ENCODE data around the gene UCK1.
"Not testable (repeated sequence)": the region's sequence is repeated elsewhere in the genome, so short reads cannot be mapped to it uniquely, and the experiment has no call there.

UCK1 gene

DNA sequence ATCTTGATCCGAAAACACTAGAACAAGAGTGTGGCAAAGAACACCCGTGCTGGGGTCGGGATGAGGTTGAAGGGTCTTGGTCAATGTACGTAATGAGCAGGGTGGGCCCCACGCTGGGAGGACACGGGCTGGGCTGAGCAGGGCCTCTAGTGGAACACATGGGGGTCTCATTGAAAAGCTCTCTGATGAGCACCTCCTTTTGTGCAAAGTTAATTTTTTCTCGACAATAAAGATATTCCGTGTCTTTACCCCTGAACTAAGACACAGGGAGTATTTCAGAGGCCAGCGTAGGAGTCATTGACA is 8.0 kb downstream of the UCK1 start:
- no peak for DNase-seq

DNA sequence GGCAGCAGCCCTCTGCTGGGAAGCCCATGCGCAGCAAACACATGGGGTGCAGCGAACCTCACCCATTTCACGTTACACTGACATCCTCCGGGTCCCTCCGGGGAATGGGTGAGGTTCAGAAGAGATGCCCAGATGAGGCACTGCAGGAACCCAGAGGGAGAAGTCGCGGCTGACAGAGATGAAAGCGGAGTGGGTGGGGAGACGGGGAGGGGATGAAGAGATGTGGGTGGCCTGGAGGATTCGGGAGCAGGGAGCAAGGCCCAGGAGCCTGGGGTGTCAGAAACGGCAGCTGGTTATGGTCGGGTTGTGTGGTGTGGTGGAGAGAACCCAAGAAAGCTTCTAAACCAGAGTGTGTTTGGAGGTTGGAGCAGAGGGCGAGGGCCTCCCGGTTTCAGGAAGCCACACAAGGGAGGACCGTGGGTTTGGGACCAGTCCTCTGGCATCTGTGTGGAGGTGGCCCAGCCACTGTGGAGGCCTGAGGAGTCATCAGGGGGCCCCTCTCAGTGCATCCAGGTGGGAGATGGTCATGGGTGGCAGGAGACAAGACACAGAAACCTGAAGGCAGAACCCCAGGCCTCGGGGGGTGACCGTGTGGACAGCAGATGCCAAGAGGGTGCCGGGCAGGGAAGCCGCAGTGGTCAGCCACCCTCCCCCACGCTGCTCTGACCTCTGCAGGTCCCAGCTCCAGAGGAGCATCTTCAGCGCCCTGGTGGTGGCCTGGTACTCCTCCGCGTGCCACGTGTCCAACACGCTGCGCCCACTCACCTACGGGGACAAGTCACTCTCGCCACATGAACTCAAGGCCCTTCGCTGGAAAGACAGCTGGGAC is 8.6 kb downstream of the UCK1 start:
- DNase-seq, result no peak

DNA sequence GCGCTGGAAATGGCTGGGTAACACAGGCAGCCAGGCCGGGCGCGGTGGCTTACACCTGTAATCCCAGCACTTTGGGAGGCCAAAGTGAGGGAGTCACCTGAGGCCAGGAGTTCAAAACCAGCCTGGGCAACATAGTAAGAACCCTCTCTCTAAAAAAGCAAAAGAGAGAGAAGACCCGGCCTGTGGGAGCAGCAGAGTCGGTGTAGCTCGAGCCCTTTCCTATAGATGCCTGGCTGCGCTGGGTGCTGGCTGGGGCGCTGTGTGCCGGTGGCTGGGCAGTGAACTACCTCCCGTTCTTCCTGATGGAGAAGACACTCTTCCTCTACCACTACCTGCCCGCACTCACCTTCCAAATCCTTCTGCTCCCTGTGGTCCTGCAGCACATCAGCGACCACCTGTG is 9.2 kb downstream of the UCK1 start:
- no peak for DNase-seq

DNA sequence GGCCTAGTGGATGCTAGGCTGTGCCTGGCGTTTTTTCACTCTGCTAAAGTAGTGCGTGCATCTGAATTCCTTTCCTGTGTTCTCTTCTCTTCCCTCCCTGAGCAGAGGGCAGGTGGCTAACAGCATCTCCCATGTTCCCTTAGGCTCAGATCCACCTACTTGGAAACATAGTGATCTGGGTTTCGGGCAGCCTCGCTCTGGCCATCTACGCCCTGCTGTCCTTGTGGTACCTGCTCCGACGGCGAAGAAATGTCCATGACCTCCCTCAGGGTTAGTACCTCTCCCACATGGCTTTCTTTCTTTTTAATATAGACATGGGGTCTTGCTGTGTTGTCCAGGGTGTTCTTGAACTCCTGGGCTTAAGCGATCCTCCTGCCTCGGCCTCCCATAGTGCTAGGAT is 9.9 kb downstream of the UCK1 start:
- no peak for DNase-seq

DNA sequence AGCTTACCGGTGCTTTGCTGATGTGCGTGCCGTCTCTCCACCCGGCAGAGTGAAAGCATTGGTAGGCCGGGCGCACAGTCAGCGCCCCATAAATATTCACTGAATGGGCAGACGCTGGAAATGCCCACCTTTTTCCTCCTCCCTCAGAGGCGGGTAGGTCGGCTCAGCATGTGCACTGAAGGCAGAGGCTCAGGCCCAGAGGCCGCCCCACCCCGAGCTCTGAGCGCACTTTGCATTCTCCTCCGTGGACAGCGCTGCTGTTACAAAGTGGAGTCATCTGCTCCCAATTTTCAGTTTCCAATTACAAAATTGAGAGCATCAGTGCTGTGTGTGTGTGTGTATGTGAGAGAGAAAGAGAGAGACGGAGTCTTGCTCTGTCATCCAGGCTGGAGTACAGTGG is 10.6 kb downstream of the UCK1 start:
- DNase-seq, result no peak

DNA sequence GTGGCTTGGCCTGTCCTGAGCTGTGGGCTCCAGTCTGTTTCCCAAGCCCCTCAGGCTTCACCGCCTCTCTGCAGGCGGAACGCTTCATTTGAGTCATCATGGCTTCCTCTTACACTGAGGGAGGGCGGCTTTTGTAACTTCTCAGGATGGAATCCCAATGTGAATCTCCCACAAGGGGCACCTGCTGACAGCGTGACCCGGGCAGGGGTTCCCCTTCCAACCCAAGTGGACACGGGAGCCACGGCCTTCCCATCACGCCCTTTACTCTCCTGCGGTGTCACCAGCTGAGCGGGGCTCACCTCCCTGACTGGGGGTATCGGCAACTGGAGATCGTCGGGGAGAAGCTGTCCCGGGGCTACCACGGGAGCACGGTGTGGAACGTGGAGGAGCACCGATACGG is 12.5 kb downstream of the UCK1 start:
- no peak for DNase-seq

DNA sequence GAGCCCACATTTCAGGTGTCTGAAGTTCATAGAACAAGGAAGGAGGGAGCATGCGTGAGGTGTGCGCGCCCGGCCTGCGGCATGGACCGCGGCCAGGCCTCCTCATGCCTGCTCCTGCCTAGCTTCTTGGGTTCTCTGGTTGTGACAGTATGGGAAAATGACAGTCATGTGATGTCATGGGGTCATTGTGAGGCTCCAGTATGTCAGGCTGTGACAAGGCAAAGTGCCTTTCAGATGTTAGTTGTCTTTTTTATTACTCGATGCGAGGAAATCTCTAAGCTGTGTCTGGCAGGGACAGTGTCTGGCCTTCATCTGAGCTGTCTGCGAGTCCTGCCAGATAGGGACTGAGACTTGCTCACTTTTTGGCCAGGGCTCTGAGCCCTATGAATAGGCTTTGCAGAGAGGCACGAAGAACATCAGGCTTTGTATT is 13.3 kb downstream of the UCK1 start:
- no peak for DNase-seq

DNA sequence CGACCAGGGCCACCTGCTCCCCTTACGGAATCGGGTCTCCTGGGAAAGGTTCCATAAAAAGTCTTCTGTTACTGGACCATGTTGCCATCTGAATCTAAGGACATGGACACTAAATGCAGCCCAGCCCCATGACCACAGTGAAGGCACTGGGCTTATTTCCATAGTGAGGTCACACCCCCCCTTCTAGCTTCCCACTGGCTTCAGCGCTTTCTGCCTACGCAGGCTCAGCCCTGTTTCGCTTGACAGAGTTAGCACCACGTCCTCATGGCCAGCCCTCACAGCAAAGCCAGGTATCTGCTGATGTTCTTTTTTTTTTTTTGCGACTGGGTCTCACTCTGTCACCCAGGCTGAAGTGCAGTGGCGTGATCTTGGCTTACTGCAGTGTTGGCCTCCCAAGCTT is 14.1 kb downstream of the UCK1 start:
- no peak for DNase-seq

DNA sequence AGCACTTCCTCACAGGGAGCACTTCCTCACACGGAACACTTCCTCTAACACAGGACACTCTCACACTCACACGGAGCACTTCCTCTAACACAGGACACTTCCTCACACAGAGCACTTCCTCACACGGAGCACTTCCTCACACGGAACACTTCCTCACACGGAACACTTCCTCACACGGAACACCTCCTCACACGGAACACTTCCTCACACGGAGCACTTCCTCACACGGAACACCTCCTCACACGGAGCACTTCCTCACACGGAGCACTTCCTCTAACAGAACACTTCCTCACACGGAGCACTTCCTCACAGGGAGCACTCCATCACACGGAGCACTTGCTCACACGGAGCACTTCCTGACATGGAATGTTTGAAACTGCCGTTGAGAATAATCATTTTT is 15.0 kb downstream of the UCK1 start:
- no peak for DNase-seq

DNA sequence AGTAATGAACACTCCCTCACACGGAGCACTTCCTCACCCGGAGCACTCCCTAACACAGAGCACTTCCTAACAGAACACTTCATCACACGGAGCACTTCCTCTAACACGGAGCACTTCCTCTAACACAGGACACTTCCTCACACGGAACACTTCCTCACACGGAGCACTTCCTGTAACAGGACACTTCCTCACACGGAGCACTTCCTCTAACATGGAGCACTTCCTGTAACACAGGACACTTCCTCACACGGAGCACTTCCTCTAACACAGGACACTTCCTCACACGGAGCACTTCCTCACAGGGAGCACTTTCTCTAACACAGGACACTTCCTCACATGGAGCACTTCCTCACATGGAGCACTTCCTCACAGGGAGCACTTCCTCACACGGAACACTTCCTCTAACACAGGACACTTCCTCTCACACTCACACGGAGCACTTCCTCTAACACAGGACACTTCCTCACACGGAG is 15.5 kb downstream of the UCK1 start:
- DNase-seq, result not testable (repeated sequence)

DNA sequence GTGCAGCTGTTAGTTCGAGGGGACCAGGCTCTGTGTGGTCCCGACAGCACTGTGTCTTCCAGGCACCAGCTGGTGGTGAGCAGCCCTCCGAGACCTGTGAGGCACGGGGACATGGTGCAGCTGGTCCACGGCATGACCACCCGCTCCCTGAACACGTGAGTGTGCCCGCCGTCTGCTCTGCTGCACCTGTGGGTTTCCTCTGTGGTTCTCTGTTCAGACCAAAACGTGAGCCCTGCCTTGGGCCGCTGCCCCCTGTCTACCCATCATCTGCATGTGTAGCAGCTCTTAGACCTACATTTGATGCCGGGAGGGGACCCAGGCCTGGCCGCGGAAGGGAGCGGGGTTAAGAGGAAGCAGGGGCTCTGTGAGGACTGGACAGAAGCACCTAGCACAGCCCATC is 17.9 kb downstream of the UCK1 start:
- DNase-seq, result no peak

DNA sequence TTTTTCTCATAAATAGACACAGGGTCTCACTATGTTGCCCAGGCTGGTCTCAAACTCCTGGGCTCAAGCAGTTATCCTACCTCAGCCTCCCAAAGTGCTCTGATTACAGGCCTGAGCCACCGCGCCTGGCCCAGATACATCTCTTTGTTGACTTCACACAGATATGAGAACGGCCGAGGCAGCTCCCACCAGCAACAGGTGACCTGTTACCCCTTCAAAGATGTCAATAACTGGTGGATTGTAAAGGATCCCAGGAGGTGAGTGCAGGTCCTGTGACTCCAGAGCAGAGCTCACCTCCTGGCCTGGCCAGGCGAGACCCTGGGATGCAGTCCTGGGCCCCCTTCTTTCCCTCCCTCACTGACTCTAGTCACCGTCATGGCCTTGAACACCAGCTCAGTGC is 19.2 kb downstream of the UCK1 start:
- DNase-seq, result no peak

DNA sequence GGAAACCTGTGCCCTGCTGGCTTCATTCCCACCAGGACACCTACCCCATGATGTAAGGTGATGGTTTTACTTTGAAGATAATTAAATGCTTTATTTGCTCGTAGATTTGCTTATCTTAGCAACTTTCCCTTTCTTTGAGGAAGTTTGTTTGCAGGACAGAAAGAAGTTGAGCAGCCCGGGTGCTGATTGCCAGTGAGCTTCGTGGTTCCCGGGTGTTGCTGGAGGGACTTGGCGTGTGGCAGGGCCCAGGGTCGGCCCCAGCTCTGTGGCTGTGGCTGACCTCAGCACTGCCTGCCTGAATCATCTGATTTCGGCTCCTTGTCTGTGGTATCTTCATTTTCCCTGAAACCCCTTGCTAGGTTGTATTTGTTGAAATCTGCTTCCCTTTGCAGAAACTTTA is 19.6 kb downstream of the UCK1 start:
- no peak for DNase-seq

DNA sequence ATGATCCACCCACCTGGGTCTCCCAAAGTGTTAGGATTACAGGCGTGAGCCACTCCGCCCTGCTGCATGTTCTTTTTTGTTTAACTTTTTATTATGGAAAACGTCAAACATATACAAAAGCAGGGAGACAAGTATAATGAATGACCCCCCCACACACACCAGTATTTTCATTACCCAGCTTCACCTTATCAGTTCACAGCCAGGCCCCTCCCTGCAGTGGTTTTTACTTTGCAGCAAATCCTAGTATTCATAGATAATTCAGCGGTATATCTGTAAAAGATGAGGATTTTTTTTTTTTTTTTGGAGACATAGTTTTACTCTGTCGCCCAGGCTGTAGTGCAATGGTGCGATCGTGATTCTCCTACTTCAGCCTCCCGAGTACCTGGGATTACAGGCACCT is 26.1 kb downstream of the UCK1 start:
- no peak for DNase-seq

DNA sequence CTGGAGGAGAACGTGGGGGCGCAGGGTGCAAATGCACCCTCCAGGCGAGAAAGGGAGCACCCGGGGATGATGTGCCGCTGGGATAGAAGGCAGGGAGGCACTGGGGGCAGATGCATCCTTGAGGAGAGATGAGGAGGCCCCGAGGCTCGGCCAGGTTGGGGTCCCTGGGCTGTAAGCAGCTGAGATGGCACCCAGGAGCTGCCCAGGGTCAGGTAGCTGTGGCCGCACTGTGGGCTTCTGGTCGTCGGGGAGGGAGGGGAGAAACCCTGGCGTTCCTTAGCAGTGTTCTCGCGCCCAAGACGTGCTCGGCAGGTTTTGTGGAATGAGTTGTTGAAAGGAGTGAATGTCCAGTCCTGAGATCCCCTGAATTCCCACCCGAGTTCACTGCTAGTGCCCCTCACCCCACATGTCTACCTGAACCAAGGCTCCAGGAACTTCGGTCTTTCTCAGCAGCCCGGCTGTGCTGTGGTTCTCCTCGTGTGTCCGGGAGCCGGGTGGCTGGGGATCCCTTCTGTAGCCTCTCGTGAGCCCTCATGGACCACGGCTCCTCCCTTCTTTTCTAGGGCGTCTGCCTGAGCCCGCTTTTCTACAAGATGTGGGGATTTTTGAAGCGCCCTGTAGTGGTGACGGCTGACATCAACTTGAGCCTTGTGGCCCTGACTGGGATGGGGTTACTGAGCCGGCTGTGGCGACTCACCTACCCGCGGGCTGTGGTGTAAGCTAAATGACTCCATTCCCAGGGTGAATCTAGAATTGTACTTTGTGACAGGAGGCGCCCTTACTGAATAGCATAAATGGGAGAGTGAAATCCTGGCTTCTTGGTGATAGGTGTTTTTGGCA is 27.2 kb downstream of the UCK1 start:
- no peak for DNase-seq

DNA sequence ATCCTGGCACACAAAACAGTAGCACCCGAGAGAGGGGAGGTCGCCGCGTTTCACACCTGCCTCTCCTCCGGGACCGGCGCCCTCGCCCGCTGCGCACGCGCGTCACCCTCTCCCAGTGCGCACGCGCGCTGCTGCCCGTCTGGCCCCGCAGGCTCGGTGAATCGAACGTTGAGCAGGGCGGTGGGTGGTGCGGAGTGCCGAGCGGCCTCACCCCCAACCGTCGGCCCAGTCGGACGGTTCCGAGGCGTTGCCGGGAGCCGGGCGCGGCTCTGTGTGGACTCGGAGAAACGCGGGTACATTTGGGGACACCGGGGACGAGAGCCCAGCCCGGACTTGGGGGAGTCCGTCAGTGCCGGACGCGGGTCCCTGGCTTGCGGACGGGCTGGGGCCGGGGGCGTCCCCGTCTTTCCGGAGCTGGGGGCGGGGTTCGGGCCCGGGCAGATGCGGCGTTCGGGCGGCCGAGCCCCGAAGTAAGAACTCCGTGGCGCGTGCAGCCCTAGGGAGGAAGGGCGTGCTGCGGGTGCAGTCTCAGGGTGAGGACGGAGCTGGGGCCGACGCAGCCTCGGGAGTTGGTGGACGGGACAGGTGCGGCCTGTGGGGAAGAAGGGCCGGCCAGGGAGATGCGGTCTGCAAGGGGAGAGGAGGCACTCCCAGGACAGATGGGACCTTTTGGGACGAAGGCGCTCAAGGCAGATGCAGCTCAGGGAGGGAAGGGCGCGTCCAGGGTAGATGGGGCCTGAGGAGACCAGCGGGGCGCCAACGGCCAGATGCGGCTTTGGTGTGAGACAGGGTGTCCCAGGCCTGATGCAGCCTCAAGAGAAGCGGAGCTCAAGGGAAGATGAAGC is 28.1 kb downstream of the UCK1 start, which contains the start of gene POMT1:
POMT1 (plus strand) TSS at position 138 of the 845 bp plus-strand sequence. CDS start 1,301 bp downstream, outside the sequence.
- peak; percentile 82 for DNase-seq

DNA sequence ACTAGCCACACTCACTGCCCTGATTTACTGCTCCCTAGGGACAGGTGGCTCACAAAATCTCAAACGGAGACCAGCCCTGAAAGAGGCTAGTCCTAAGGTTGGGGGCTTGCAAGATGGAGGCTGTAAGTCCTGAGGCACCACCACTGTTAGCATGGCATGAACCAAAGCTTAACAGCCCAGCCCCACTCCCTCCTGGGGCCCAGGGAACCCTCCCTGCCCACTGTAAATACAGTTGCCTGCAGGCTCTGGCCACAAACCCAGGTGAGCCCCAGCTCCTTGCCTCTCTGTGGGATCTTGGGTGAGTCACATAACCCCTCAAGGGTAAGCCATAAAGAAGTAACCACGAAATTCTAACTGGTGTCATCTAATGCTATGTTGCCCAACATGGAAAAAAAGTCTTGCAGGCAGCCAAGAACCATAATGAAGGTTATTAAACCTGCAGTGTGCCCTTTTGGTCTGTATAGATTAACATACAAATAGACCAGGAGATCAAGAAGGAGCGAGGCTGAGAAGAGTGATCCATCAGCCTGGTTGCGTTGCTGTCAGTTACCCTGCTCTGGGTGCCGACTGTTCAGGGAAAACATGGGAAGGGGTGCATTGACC is 30.0 kb downstream of the UCK1 start:
- DNase-seq, result peak; percentile 1

DNA sequence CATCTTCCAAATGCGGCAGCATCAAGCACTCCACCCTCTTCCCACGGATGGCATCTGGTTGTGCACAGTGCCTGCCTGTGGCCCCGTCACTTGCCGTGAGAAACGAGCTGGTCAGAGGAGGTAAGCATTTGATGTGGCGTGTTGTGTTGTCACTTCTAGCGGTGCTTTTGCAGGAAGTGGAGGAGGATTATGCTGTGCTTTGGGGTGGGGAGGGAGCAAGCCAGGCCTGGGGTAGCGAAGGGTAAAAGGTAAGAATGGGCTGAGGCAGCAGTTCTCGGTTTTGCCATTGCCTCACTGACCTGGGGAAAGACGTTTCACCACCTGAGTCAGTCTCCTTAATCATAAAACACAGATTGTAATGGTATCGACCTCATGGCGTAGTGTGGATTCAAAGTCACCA is 30.7 kb downstream of the UCK1 start:
- DNase-seq, result no peak

DNA sequence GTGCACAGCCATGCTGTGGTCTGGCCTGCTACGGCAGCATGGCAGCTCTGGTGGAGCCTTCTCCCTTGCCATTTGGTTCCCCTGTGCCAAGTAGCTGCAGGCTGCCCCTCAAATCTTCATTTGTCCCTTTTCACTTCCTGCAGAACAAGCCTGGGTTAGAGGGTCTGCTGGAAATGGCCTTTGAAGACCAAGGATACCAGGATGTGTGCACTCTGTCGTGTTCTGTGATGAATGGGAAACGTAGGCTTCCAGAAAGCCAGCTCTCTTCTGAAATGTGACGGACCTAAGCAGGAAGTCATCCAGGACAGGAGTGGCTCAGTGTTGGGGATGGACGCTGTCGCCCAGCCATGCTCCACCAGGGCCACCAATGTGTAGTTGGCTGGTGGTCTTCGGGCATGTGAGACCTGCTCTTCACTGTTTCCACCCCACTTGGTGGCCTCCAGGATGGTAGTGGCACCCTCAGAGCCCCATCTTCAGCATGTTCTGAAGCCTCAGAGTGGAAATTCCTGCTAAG is 31.8 kb downstream of the UCK1 start:
- no peak for DNase-seq

DNA sequence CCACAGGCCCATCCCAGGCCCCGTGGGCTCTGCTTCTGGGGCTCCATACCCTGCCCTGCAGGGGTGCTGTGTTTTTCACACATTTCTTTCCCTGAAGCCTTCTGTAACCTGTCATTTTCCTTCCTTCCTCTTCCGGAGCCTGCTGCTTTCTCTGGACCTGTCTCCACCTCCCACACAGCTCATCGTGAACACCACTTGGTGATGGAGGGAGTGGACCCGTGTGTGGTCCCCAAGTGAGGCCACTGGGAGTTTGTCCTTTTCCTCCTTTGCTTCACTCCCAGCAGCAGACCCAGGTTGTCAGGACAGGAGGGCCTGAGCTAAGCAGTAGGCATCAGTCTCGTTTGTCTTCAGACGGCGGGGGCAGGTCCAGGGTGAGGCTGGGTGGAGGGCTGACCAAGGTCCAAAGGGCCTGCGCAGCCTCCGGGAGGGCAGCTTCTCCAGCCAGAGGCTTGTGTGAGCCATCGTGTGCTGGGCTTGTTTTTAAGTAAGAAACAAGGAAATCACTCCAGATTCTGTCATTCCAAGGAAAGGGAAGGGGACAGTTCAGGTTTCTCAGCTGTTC is 34.1 kb downstream of the UCK1 start:
- no peak for DNase-seq

DNA sequence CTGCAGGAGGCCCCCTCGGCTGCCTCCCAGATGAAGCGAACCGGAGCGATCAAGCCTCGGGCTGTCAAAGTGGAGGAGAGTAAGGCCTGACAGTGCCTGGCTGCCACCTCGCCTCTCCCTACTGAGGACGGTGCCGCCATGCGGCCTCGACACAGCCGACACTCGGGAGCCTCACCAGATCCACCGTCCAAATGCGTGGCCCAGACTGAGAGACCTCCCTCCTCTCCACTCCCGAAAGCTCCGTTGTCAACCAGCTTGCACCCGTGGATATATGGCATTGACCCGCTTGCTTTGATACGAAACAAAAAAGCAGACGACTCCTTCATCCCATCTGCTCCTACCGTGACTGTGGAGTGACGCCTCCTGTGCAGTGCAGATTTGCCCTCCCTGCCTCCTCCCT is 35.3 kb downstream of the UCK1 start:
- DNase-seq, result no peak

DNA sequence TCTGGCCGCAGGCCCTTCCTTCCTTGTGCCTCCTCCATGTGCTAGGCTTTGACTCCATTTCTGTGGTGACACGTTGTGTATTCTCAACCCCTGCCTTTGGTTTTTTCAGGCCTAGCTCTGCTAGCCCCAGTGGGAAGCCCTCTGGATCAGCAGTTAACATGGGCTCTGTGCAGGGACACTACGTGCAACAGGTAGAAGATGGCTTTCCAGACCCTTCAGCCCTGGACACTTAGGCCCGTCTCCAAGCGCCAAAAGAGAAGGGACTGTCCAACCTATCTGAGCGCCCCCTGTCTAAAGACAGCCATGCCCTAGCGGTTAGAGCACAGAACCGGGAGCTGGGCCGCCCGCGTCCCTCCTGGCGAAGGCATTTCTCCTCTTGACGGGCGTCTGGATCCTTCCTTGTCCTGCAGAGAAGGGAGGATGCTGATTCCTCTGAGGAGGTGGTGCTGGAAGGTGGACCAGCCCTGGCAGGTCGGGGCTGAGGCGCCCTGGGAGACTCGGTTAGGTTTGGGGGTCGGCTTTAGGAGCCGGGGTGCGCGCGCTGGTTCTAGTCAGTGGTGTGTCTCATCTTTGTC is 36.7 kb downstream of the UCK1 start:
- DNase-seq, result no peak

Data from NCI-H2227 treated with DMSO at 0.1 percent for 48 hours (cell line).